B cell (primary cell): ENCODE data around the gene RPTOR. TPM values are rescaled to one million over a fixed set of nuclear protein-coding genes. Genes with fewer than 3 reads are reported as not detected.

ENCODE experiments used
- ATAC-seq: fragments of 200-7000 bp; cut with Tn5 transposase; one replicate; pipeline ENCODE4 v1.10.0; 2021; ENCODE audit warnings: low read depth, mild to moderate bottlenecking, moderate number of reproducible peaks, moderate library complexity
- CTCF ChIA-PET: fragments of 350-600 bp; sonication (Branson Sonifier 250); formaldehyde crosslinking; loops from one replicate; lab custom pipeline; 2021; ENCODE audit warnings: antibody characterized with exemption, inconsistent platforms; lab: Charles Lee
- POLR2A ChIA-PET: fragments of 350-600 bp; sonication (Branson Sonifier 250); formaldehyde crosslinking; loops from one replicate; lab custom pipeline; 2021; ENCODE audit warnings: antibody characterized with exemption; lab: Charles Lee
- DNase-seq: peaks from one replicate; pipeline ENCODE4 v3.0.0; 2013
- H2AFZ ChIP-seq: 2 replicates; pipeline ENCODE4 v1.6.1; 2012; ENCODE audit warnings: mild to moderate bottlenecking, low read depth, low read length; ENCODE audit not compliant: insufficient read depth, poor library complexity, severe bottlenecking
- H3K27ac ChIP-seq, 2 donors: 1 replicate in 1 of 2; 2 replicates in 1 of 2; pipeline ENCODE4 v1.5.1; 2012 to 2013; ENCODE audit warnings: low read length in 2 of 2, mild to moderate bottlenecking in 2 of 2, moderate library complexity in 1 of 2
- H3K27me3 ChIP-seq, 4 experiments: fragments of 200-600 bp in 1 of 4; sonication (generic) in 1 of 4; replicated peaks in 1 of 4; 1 replicate in 2 of 4; 2 replicates in 2 of 4; pipeline versions ENCODE4 v1.6.1 to v1.7.0; 2013 to 2016; ENCODE audit warnings: low read length in 3 of 4, mild to moderate bottlenecking in 2 of 4, mixed read lengths in 1 of 4, moderate library complexity in 1 of 4; ENCODE audit not compliant: insufficient read depth in 4 of 4, control insufficient read depth in 3 of 4; ENCODE audit errors: control extremely low read depth in 1 of 4
- H3K36me3 ChIP-seq, 2 experiments: replicated peaks in 1 of 2; 1 replicate in 1 of 2; 2 replicates in 1 of 2; pipeline versions ENCODE4 v1.6.1 to v1.7.1; 2013; ENCODE audit warnings: low read length in 1 of 2; ENCODE audit not compliant: insufficient read depth in 2 of 2, control insufficient read depth in 1 of 2; ENCODE audit errors: control extremely low read depth in 1 of 2, extremely low read depth in 1 of 2
- H3K4me1 ChIP-seq, 2 donors: fragments of 200-600 bp in 1 of 2; sonication (generic) in 1 of 2; 1 replicate in 1 of 2; 2 replicates in 1 of 2; pipeline versions ENCODE4 v1.5.1 to v1.6.1; 2013 to 2017; ENCODE audit warnings: low read length in 2 of 2; ENCODE audit not compliant: control insufficient read depth in 2 of 2, insufficient read depth in 2 of 2
- H3K4me2 ChIP-seq: replicated peaks from 2 replicates; pipeline ENCODE3; 2012; ENCODE audit warnings: mild to moderate bottlenecking, low read depth, low read length; ENCODE audit not compliant: poor library complexity, severe bottlenecking
- H3K4me3 ChIP-seq, 5 experiments: fragments of 200-600 bp in 1 of 5; sonication (generic) in 1 of 5; 1 replicate in 3 of 5; 2 replicates in 2 of 5; pipeline versions ENCODE4 v1.5.1 to v1.7.0; 2011 to 2016; ENCODE audit warnings: low read length in 4 of 5, mild to moderate bottlenecking in 4 of 5, low read depth in 2 of 5, control low read depth in 1 of 5, moderate library complexity in 1 of 5; ENCODE audit not compliant: insufficient read depth in 1 of 5; ENCODE audit errors: control extremely low read depth in 1 of 5, extremely low read depth in 1 of 5
- H3K79me2 ChIP-seq: fragments of 200-600 bp; sonication (generic); one replicate; pipeline ENCODE4 v1.6.0; 2016; ENCODE audit warnings: low read length; ENCODE audit not compliant: control insufficient read depth, insufficient read depth
- H3K9ac ChIP-seq: fragments of 200-600 bp; sonication (generic); 2 replicates; pipeline ENCODE4 v1.6.1; 2017; ENCODE audit warnings: mild to moderate bottlenecking, low read length, moderate library complexity
- H3K9me3 ChIP-seq, 3 donors: one replicate each; pipeline versions ENCODE4 v1.6.1 to v1.7.1; 2013; ENCODE audit warnings: low read length in 2 of 3; ENCODE audit not compliant: control insufficient read depth in 2 of 3, insufficient read depth in 1 of 3; ENCODE audit errors: control extremely low read depth in 1 of 3
- H4K20me1 ChIP-seq: 2 replicates; pipeline ENCODE4 v1.6.0; 2012; ENCODE audit warnings: mild to moderate bottlenecking, low read length; ENCODE audit not compliant: insufficient read depth, control insufficient read depth, poor library complexity, severe bottlenecking
- H3K27ac Mint-ChIP-seq: one replicate; pipeline ENCODE4 v1.8.0; 2021; ENCODE audit warnings: mixed read lengths
- H3K27me3 Mint-ChIP-seq: one replicate; pipeline ENCODE4 v1.8.0; 2021; ENCODE audit warnings: mixed read lengths
- H3K4me1 Mint-ChIP-seq: one replicate; pipeline ENCODE4 v1.8.0; 2021; ENCODE audit warnings: mixed read lengths
- H3K4me3 Mint-ChIP-seq: one replicate; pipeline ENCODE4 v1.8.0; 2021; ENCODE audit warnings: mixed read lengths
- H3K9me3 Mint-ChIP-seq: one replicate; pipeline ENCODE4 v1.8.0; 2022; ENCODE audit warnings: mixed read lengths; ENCODE audit not compliant: insufficient read depth
- EZH2 ChIP-seq: IDR thresholded peaks from 2 replicates; pipeline ENCODE4 v1.6.1; 2012; ENCODE audit warnings: borderline replicate concordance, low read depth, mild to moderate bottlenecking, moderate library complexity, low read length; ENCODE audit not compliant: insufficient read depth, poor library complexity, severe bottlenecking
- WGBS: methylation state at CpG from one replicate; pipeline ENCODE4 v1.1.5; 2013; ENCODE audit warnings: missing lambda C conversion rate; ENCODE audit not compliant: insufficient coverage; 5-methylcytosine and 5-hydroxymethylcytosine counted together
- intact Hi-C: fragments of 100-400 bp; cut with micrococcal nuclease; formaldehyde crosslinking; loops from one replicate; pipeline ENCODE4 v1.10.0; 2022
- polyA plus RNA-seq: library from polyadenylated mRNA; depleted of rRNA; stranded (reverse); fragments of >200 nt; gene quantifications from 2 replicates; pipeline ENCODE4 v1.2.3, GENCODE V29; 2012
- total RNA-seq, 2 donors: library from RNA; stranded (reverse); fragments of 120-200 nt in 1 of 2; gene quantifications; 1 replicate in 1 of 2; 2 replicates in 1 of 2; pipeline versions ENCODE4 v1.2.3 to v1.2.4, GENCODE V29; 2013 to 2022
- TF ChIP-seq, protein P1 (sequence below): fragments of 200-600 bp; IDR thresholded peaks from one replicate; pipeline ENCODE4 v1.8.0; 2022; ENCODE audit warnings: antibody characterized with exemption, mild to moderate bottlenecking

RPTOR gene
- total and polyA plus RNA-seq, 2 donors (not counting 1 experiment from before 2014, with no cell fraction given): 13.4 to 58.8 TPM

DNA sequence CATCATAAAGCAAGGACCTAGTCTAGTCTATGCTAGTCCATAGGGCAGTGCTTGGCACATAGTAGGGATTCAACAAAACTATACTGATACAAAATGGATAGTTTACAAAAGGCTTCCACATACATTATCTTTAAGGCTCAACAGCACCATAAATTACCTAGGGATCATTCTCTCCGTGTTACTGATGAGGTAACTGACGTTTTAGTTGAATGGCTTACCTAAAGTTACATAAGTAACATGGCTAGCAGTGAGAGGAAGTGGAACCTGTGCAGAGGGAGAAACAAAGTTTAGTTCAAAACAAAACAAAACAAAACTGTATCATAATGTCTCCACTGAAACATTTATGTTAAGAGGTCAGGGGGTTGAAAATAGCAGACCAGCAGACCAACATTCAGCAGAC, 7.9 kb downstream of the RPTOR start:
- H3K9ac ChIP-seq: no peak overlapping the region
- no peaks in the 10 kb centered on the region for H3K27me3 ChIP-seq
- H3K27me3 Mint-ChIP-seq: no peaks in the 10 kb centered on the region
- peaks cover 89% of the 10 kb centered on the region for H3K79me2 ChIP-seq
- ChIA-PET CTCF (no interaction called here), POLR2A (no interaction called here)
- H3K27ac ChIP-seq: no peak overlapping the region
- no peak for DNase-seq
- intact Hi-C loops: no loop called here
- H3K4me1 ChIP-seq: no peaks in the 10 kb centered on the region
- H3K4me2 ChIP-seq: no peak overlapping the region
- no peak overlapping the region for H3K4me3 Mint-ChIP-seq
- WGBS: no CpG with 5 or more reads among the region's 2 CpGs
- H3K27ac Mint-ChIP-seq: no peak overlapping the region
- no peak overlapping the region for H3K4me3 ChIP-seq
- ATAC-seq: no peak
- H2AFZ ChIP-seq: no peak overlapping the region
- H4K20me1 ChIP-seq: peaks cover 57% of the 10 kb centered on the region
- H3K4me1 Mint-ChIP-seq: peaks cover 18% of the 10 kb centered on the region
- H3K9me3 ChIP-seq: no peaks in the 10 kb centered on the region
- H3K36me3 ChIP-seq: peaks cover 0 to 6% of the 10 kb centered on the region in 2 experiments
- TF ChIP-seq, protein P1, sequence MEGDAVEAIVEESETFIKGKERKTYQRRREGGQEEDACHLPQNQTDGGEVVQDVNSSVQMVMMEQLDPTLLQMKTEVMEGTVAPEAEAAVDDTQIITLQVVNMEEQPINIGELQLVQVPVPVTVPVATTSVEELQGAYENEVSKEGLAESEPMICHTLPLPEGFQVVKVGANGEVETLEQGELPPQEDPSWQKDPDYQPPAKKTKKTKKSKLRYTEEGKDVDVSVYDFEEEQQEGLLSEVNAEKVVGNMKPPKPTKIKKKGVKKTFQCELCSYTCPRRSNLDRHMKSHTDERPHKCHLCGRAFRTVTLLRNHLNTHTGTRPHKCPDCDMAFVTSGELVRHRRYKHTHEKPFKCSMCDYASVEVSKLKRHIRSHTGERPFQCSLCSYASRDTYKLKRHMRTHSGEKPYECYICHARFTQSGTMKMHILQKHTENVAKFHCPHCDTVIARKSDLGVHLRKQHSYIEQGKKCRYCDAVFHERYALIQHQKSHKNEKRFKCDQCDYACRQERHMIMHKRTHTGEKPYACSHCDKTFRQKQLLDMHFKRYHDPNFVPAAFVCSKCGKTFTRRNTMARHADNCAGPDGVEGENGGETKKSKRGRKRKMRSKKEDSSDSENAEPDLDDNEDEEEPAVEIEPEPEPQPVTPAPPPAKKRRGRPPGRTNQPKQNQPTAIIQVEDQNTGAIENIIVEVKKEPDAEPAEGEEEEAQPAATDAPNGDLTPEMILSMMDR: no peak
- no peak for TF ChIP-seq EZH2
- no peaks in the 10 kb centered on the region for H3K9me3 Mint-ChIP-seq

DNA sequence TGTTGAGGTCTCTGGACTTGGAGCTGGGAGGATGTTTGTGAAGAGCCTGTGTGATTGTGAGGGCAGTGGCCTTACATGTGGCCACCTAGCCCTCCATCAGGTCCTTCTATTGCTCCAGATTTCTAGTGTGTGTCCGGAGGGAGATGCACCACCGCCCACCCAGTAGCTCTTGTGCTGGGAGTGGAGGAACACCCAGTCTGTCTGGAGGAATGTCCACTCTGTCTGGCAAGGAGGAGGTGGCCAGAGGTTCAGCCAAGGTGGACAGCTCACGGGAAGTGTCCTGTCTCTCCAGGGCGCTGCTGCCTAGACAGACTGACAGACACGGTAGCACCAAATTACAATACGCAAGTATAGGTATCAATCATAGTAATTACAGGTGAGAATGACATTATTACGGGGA, 10.6 kb downstream of the RPTOR start:
- H3K4me1 Mint-ChIP-seq: peaks cover 14% of the 10 kb centered on the region
- intact Hi-C loops: no loop called here
- Histone ChIP-seq H3K9ac (no peak overlapping the region), H2AFZ (no peak overlapping the region), H3K27ac (no peak overlapping the region), H3K79me2 (peaks cover 87% of the 10 kb centered on the region), H3K4me2 (no peak overlapping the region), H3K9me3 (no peaks in the 10 kb centered on the region), H4K20me1 (peaks cover 57% of the 10 kb centered on the region), H3K36me3 (peaks cover 0 to 15% of the 10 kb centered on the region in 2 experiments), H3K4me3 (no peak overlapping the region), H3K4me1 (no peaks in the 10 kb centered on the region), H3K27me3 (no peaks in the 10 kb centered on the region)
- ChIA-PET POLR2A (no interaction called here), CTCF (no interaction called here)
- DNase-seq (no peak), ATAC-seq (no peak)
- no peaks in the 10 kb centered on the region for H3K27me3 Mint-ChIP-seq
- no peak overlapping the region for H3K27ac Mint-ChIP-seq
- no peak overlapping the region for H3K4me3 Mint-ChIP-seq
- TF ChIP-seq, protein P1: no peak
- TF ChIP-seq EZH2: no peak
- H3K9me3 Mint-ChIP-seq: no peaks in the 10 kb centered on the region
- WGBS: 100% methylated on average over 2 of the region's 7 CpGs
